Activated CD8-positive, alpha-beta memory T cell treated with anti-CD3 and anti-CD28 coated beads for 4 hours (primary cell): Measurements from ENCODE around the gene TSSK2.
"Not testable (repeated sequence)": the region's sequence is repeated elsewhere in the genome, so short reads cannot be mapped to it uniquely, and the experiment has no call there.

Experiments used
- DNase-seq, 2 donors: peaks; one replicate each; pipeline ENCODE4 v3.0.0-alpha.2; 2020; ENCODE audit warnings: low read depth in 2 of 2

TSSK2 gene

DNA sequence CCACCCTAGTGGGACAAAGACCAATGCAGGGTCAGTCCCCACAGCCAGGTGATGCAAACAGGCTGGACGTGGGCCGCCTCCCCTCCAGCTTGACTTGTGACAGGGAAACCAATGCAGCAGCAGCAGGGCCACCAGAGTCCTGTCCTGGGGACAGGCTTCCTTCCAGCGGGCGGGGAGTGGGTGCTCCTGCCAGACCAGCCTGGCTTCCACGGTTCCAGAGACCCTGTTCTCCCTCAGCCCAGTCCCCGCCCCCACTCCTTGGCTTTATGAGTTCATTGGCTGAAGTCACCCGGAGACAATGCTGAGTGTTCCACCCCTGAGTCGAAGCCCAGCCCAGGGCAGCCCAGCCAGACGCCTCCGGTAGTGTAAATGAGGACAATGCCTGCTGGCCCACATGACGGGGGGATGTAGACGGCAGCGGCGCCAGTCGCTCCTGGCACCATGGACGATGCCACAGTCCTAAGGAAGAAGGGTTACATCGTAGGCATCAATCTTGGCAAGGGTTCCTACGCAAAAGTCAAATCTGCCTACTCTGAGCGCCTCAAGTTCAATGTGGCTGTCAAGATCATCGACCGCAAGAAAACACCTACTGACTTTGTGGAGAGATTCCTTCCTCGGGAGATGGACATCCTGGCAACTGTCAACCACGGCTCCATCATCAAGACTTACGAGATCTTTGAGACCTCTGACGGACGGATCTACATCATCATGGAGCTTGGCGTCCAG, at the start of gene TSSK2:
Gene TSSK2, plus strand, starts transcription at position 350 of the 726 bp plus-strand sequence. Its CDS starts 92 bp downstream, at position 442.
- DNase-seq = no peak

GRCh38 chr22:19081351-19081750, 49.8 kb upstream of the TSSK2 start:
- no peak for DNase-seq

- no peak for DNase-seq
Observed at GRCh38 chr22:19082101-19082500, 49.0 kb upstream of the TSSK2 start.

- DNase-seq = no peak
Observed at GRCh38 chr22:19082793-19083192, 48.3 kb upstream of the TSSK2 start.

GRCh38 chr22:19084126-19084525, 47.0 kb upstream of the TSSK2 start:
- not testable (repeated sequence) for DNase-seq

GRCh38 chr22:19084586-19084985, 46.5 kb upstream of the TSSK2 start:
- not testable (repeated sequence) for DNase-seq

- no peak for DNase-seq
Observed at GRCh38 chr22:19085233-19085718, 45.8 kb upstream of the TSSK2 start.

DNA sequence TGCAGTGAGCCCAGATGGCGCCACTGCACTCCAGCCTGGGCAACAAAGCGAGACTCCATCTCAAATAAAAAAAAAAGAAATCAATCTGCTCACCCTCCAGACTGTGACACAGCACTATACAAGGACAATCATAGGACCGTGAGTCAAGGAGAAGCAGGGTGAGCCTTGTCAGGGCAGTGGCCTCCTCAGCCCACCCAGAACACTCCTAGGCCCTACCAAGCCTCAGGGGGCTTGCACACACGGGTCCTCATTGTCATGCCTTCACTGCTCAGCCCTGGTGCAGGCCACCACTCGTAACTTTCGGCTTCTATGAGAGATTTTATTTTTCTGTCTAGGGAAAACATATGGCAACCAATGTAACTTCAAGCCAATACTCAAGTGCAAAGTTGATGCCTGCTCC, 44.7 kb upstream of the TSSK2 start:
- no peak for DNase-seq

DNA sequence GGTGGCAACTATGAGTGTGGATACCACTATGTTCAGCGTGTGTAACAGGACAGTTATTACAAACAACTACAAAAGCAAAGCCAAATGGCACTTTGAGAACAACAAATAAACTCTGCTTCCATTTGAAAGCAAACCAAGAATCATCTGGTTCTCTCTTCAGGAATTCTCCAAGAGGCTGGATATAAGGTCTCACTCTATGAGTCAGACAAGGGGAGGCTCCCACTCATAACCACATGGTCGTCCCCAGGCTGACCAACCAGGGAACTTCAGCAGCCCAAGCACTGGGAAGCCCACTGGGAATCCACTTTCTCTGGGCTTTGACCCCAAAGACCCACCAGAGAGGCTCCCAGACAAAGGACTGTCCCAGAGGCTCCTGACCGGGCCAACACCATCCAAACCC, 44.2 kb upstream of the TSSK2 start:
- DNase-seq = no peak

DNA sequence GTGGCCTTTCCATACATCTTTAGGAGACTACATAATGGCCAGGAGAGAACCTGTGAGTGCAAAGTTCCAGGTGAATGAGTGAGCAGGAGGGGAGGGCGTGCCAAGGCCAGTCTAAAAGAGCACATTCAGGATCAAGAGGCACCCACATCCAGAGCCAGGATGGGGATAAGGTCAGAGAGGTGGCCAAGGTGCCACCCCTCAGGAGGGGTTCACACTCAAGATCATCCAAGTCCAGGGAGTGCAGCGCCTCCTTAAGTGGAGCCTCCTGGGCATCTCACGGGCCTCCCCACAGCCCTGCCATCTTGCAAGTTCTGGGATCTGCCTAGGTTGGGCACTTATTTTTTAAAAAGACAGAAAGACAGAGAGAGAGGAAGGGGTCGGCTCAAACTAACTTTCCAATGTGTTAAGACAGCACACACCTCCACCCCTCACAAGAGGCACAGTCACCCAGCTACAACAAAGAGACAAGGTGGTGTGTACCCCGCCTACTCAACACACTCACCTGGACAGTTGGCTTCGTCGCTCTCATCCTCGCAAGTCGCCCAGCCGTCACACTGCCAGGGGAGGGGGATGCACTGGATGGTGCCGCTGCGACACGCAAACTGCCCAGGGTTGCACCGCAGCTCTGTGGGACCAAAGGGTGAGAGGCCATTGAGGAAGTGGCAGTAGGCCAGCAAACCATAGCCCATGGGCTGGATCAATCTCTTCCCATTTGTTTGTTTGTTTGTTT, 42.1 kb upstream of the TSSK2 start:
- DNase-seq = no peak

GRCh38 chr22:19090183-19090582, 40.9 kb upstream of the TSSK2 start:
- no peak for DNase-seq

DNA sequence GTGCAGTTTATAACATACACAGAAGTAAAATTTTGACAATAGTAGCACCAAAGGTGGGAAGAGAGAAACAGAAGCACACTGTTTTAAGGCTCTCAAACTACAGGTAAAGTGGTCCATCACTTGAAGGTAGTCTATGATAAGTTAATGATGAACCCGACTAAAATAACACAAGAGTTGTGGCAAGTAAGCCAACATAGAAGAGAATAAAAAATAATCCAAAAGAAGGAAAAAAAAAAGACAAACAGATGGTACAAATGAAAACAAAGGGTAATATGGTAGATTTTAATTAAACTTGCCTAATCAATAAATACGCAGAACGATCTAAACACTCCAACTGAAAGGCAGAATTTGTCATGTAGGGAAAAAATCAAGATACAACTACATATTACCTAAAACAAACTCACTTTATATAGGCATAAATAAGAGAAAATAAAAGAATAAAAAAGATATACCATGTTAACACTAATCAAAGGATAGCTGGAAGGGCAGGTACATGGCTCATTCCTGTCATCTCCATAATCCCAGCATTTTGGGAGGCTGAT, 40.5 kb upstream of the TSSK2 start:
- DNase-seq = no peak

- DNase-seq = no peak
Observed at GRCh38 chr22:19092725-19093124, 38.4 kb upstream of the TSSK2 start.

- DNase-seq = no peak
Observed at GRCh38 chr22:19094393-19094997, 36.6 kb upstream of the TSSK2 start.

DNA sequence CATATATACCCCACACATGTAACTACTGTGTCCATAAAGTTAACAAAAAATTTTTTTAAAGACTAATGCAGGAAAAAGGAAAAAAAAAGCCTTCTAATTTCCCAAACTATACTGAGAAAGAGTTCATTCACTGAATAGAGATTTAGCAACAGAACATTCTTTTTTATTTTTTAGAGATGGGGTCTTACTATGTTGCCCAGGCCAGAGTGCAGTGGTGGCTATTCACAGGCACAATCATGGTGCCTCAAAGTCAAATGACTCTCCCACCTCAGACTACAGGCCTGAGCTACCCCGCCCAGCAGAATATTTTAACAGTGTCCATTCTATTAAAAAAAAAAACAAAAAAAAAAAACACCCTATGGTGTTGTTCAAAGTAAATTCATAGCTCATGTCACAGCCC, 34.6 kb upstream of the TSSK2 start:
- no peak for DNase-seq

- DNase-seq = no peak
Observed at GRCh38 chr22:19097518-19097917, 33.6 kb upstream of the TSSK2 start.

GRCh38 chr22:19098157-19098556, 33.0 kb upstream of the TSSK2 start:
- no peak for DNase-seq

- DNase-seq = no peak
Observed at GRCh38 chr22:19103880-19104821, 27.0 kb upstream of the TSSK2 start.

DNA sequence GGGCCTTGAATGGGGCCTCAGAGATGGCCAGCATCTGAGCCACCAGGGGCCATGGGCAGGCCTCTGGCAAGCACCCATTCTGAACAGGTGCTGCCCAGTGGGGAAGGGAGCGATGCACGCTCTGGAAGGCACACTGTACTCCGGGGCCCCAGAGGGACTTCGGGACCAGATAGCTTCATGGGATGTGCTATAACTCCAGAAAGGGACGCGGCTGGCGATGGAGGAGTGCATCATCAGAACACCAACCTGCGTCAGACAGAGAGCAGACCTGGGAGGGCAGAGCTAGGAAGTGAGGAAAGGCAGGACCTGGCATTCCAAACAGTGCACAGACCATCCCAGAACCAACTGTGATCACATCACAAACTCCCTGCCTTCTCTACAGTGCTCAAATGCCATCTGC, 25.7 kb upstream of the TSSK2 start:
- DNase-seq = no peak

DNA sequence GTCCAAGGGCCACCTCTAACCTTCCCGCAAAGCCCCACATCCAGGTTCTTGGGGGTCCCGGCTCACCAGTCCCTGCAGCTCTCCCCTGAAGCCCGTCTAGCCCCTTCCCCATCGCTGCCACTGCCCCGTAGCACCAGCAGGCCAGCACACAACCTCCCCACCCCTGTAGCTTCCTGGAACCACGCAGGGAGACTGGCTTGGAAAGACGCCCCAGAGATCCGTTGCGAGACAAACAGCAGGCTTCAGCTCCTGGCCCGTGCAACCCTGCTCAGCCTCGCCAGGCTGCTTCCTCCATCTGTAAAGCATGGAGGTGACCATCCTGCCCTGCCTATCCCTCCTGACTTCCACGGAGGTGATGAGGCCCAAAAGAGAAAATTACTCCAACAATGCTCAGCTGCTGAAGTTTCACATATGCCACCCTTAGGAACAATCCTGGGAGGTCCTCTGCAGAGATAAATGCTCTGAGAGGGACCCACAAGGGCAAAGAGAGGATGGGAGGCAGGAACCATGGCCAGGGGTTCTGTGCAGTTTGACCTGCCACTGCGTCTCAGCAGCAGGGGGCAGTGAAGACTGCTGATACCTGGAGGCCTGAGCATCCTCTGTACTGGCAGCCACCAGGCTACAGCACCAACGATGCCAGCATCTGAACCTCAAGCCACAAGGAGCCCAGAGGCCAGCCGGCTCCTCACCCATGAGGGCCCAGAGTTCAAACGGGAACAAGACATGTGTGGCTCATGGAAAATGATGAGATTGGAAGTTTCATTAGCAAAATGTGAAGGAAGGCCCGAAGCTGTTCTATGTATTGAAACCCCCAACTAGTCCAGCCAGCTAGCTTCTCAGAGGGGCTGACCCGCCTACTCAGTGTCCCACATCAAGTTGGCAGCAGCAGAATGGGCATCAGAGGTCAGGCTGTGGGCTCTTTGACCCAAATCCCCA, 25.0 kb upstream of the TSSK2 start:
- no peak for DNase-seq
